Endothelial cell of umbilical vein (primary cell): Measurements from ENCODE around the gene LMAN2L.

Source experiments
- CTCF ChIP-seq, 2 donors: IDR thresholded peaks; 1 replicate in 1 of 2; 2 replicates in 1 of 2; pipeline ENCODE4 v1.5.1; 2011; ENCODE audit warnings: low read length in 2 of 2, mild to moderate bottlenecking in 2 of 2, moderate library complexity in 2 of 2, control low read depth in 1 of 2, inconsistent platforms in 1 of 2, low read depth in 1 of 2; ENCODE audit not compliant: insufficient read depth in 1 of 2; ENCODE audit errors: extremely low read depth in 1 of 2
- FOS ChIP-seq: IDR thresholded peaks from 2 replicates; pipeline ENCODE4 v1.6.1; 2011; ENCODE audit warnings: mild to moderate bottlenecking, low read length, moderate library complexity, borderline replicate concordance; ENCODE audit not compliant: insufficient read depth
- JUN ChIP-seq: IDR thresholded peaks from 2 replicates; pipeline ENCODE4 v1.6.1; 2011; ENCODE audit warnings: borderline replicate concordance, low read depth; ENCODE audit not compliant: insufficient read length, insufficient read depth
- POLR2A ChIP-seq: IDR thresholded peaks from 2 replicates; pipeline ENCODE4 v1.6.1; 2012; ENCODE audit warnings: low read depth, mild to moderate bottlenecking, control low read depth, low read length

DNA sequence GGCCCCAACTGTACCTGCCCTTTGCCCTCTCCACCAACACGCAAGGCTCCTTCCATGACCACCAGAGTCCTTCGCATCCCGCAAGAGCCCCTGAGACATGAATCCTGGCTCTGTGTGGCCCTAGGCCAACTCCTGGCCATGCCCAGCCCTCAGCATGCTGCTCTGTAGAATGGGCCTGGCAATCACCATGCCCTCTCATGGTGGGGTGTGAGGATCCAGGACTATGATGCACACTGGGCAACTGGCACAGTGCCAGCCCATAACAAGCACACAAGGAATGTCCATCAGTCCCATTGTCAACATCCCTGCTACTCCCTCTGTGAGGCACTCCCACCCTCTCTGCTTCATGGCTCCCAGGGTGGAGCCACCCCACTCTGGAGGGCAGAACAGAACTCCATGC, 52.6 kb downstream of the LMAN2L start:
- TF ChIP-seq JUN (no peak), CTCF (IDR thresholded peaks at IDR 0.05; ENCODE audit: extremely low read depth in 1 of 2, insufficient read depth in 1 of 2, low read depth in 1 of 2, low read length in 2 of 2) (no peak), POLR2A (no peak), FOS (no peak)
